GM12878 (cell line): ENCODE data around the gene BCOR. TPM values are rescaled to one million over a fixed set of nuclear protein-coding genes. Genes with fewer than 3 reads are reported as not detected.

Experiments
- ATAC-seq: fragments of 200-7000 bp; cut with Tn5 transposase; 3 replicates; pipeline ENCODE4 v1.9.1; 2020; ENCODE audit warnings: mild to moderate bottlenecking, moderate library complexity
- BruUV-seq: library from RNA; stranded (reverse); fragments of 400-500 nt; replicated peaks from 2 replicates; lab custom pipeline; 2021; lab: Mats Ljungman, UMichigan
- CTCF ChIA-PET: fragments of 300-600 bp; sonication (Branson Sonifier 250); formaldehyde crosslinking; extraction: SDS; loops from one replicate; lab custom pipeline; 2021; ENCODE audit warnings: inconsistent platforms; lab: Yijun Ruan, JAX
- POLR2A ChIA-PET: fragments of 350-600 bp; formaldehyde crosslinking; extraction: SDS; loops from one replicate; lab custom pipeline; 2021; ENCODE audit warnings: inconsistent platforms; lab: Charles Lee
- RAD21 ChIA-PET: fragments of 300-600 bp; sonication (Branson Sonifier 250); formaldehyde crosslinking; loops from one replicate; lab custom pipeline; 2023; ENCODE audit warnings: antibody characterized with exemption; ENCODE audit not compliant: unreplicated experiment; lab: Charles Lee
- SMC1A ChIA-PET: fragments of 300-600 bp; sonication (Branson Sonifier 250); formaldehyde crosslinking; loops from one replicate; lab custom pipeline; 2023; ENCODE audit not compliant: unreplicated experiment, uncharacterized antibody; lab: Charles Lee
- DNase-seq: peaks from one replicate; pipeline ENCODE4 v3.0.0-alpha.2; 2011; ENCODE audit warnings: low read depth, low spot score
- FAIRE-seq: peaks from 3 replicates; lab custom pipeline; 2011; peaks lifted over from hg19 to GRCh38; lab: Jason Lieb, UNC
- H2AFZ ChIP-seq: 2 replicates; pipeline ENCODE4 v1.6.0; 2011; ENCODE audit warnings: low read depth, low read length, control low read depth; ENCODE audit not compliant: control insufficient read depth
- H3K27ac ChIP-seq: 2 replicates; pipeline ENCODE4 v1.5.1; 2011; ENCODE audit warnings: control low read depth; ENCODE audit not compliant: control insufficient read depth, insufficient read depth
- H3K27me3 ChIP-seq, 2 experiments: replicated peaks in 1 of 2; 2 replicates each; pipeline versions ENCODE4 v1.6.0 to v1.6.1; 2011; ENCODE audit warnings: low read length in 1 of 2; ENCODE audit not compliant: control insufficient read depth in 2 of 2, insufficient read depth in 2 of 2
- H3K36me3 ChIP-seq, 2 experiments: 2 replicates each; pipeline ENCODE4 v1.5.1; 2011; ENCODE audit warnings: low read length in 1 of 2; ENCODE audit not compliant: control insufficient read depth in 2 of 2, insufficient read depth in 2 of 2
- H3K4me1 ChIP-seq: 2 replicates; pipeline ENCODE4 v1.6.1; 2011; ENCODE audit warnings: mild to moderate bottlenecking, low read length, moderate library complexity, mixed read lengths; ENCODE audit not compliant: control insufficient read depth, insufficient read depth
- H3K4me2 ChIP-seq: 2 replicates; pipeline ENCODE4 v1.6.0; 2011; ENCODE audit warnings: control low read depth; ENCODE audit not compliant: control insufficient read depth, insufficient read depth
- H3K4me3 ChIP-seq: fragments of 200-600 bp; sonication (generic); 2 replicates; pipeline ENCODE4 v1.5.1; 2016
- H3K79me2 ChIP-seq: 2 replicates; pipeline ENCODE4 v1.6.0; 2011; ENCODE audit warnings: low read length; ENCODE audit not compliant: control insufficient read depth, insufficient read depth
- H3K9ac ChIP-seq: 2 replicates; pipeline ENCODE4 v1.8.0; 2011; ENCODE audit warnings: low read length, control low read depth, mixed read lengths; ENCODE audit not compliant: control insufficient read depth, insufficient read depth
- H3K9me3 ChIP-seq: replicated peaks from 3 replicates; pipeline ENCODE4 v1.5.1; 2011; ENCODE audit warnings: mild to moderate bottlenecking, low read length; ENCODE audit not compliant: control insufficient read depth, insufficient read depth
- H4K20me1 ChIP-seq: 2 replicates; pipeline ENCODE4 v1.6.0; 2011; ENCODE audit not compliant: control insufficient read depth, insufficient read depth
- ATF2 ChIP-seq: IDR thresholded peaks from 2 replicates; pipeline ENCODE4 v1.6.1; 2012; ENCODE audit warnings: low read length, inconsistent platforms
- CREB1 ChIP-seq: IDR thresholded peaks from 2 replicates; pipeline ENCODE4 v1.6.1; 2012; ENCODE audit warnings: low read depth, mild to moderate bottlenecking, inconsistent platforms
- E2F4 ChIP-seq: IDR thresholded peaks from 2 replicates; pipeline ENCODE4 v1.6.1; 2012; ENCODE audit warnings: low read depth, low read length, improper control_type of control experiment
- FOXK2 ChIP-seq: fragments of 450-650 bp; IDR thresholded peaks from 2 replicates; pipeline ENCODE4 v1.6.1; 2017; ENCODE audit warnings: mild to moderate bottlenecking, moderate library complexity
- HDAC6 ChIP-seq: fragments of 200-600 bp; sonication (generic); IDR thresholded peaks from one replicate; pipeline ENCODE4 v1.8.0; 2017; ENCODE audit warnings: antibody characterized with exemption; ENCODE audit not compliant: unreplicated experiment
- MTA3 ChIP-seq: IDR thresholded peaks from 2 replicates; pipeline ENCODE4 v1.6.1; 2012; ENCODE audit warnings: low read length, inconsistent platforms, borderline replicate concordance
- MYB ChIP-seq: fragments of 150-350 bp; IDR thresholded peaks from 2 replicates; pipeline ENCODE4 v1.6.1; 2014; ENCODE audit warnings: mild to moderate bottlenecking, low read depth, low read length, borderline replicate concordance
- NBN ChIP-seq: fragments of 450-650 bp; IDR thresholded peaks from 2 replicates; pipeline ENCODE4 v1.6.1; 2016
- NFIC ChIP-seq: IDR thresholded peaks from 2 replicates; pipeline ENCODE4 v1.6.1; 2012; ENCODE audit warnings: low read depth, mild to moderate bottlenecking, inconsistent platforms, low read length, moderate library complexity
- NRF1 ChIP-seq: conservative IDR thresholded peaks from 2 replicates; pipeline ENCODE4 v1.6.1; 2011; ENCODE audit warnings: mild to moderate bottlenecking, low read depth, low read length, improper control_type of control experiment
- PML ChIP-seq: IDR thresholded peaks from 2 replicates; pipeline ENCODE4 v1.6.1; 2012; ENCODE audit warnings: low read length, inconsistent platforms
- POLR2AphosphoS2 ChIP-seq: IDR thresholded peaks from 2 replicates; pipeline ENCODE4 v1.6.1; 2011; ENCODE audit warnings: low read depth, mild to moderate bottlenecking, low read length, improper control_type of control experiment, moderate library complexity
- RBBP5 ChIP-seq: fragments of 200-600 bp; sonication (generic); conservative IDR thresholded peaks from 2 replicates; pipeline ENCODE4 v1.6.1; 2016
- SP1 ChIP-seq: IDR thresholded peaks from one replicate; pipeline ENCODE4 v1.6.1; 2011; ENCODE audit warnings: low read depth, low read length
- TAF1 ChIP-seq: IDR thresholded peaks from 2 replicates; pipeline ENCODE4 v1.6.1; 2011; ENCODE audit warnings: mild to moderate bottlenecking, low read depth, low read length, borderline replicate concordance
- USF2 ChIP-seq: IDR thresholded peaks from 2 replicates; pipeline ENCODE4 v1.6.1; 2011; ENCODE audit warnings: low read depth, low read length, improper control_type of control experiment, borderline replicate concordance
- WRNIP1 ChIP-seq: IDR thresholded peaks from 2 replicates; pipeline ENCODE4 v1.6.1; 2011; ENCODE audit warnings: low read depth, low read length, improper control_type of control experiment, borderline replicate concordance
- YBX1 ChIP-seq: fragments of 450-650 bp; IDR thresholded peaks from 2 replicates; pipeline ENCODE4 v1.6.1; 2016; ENCODE audit warnings: antibody characterized with exemption
- ZNF687 ChIP-seq: fragments of 450-650 bp; IDR thresholded peaks from 2 replicates; pipeline ENCODE4 v1.6.1; 2017; ENCODE audit warnings: mild to moderate bottlenecking, moderate library complexity
- ZSCAN29 ChIP-seq: fragments of 450-650 bp; IDR thresholded peaks from 2 replicates; pipeline ENCODE4 v1.6.1; 2017; ENCODE audit warnings: mild to moderate bottlenecking, moderate library complexity
- WGBS: methylation state at CpG from one replicate; pipeline ENCODE4 v1.1.6; 2016; ENCODE audit warnings: low lambda C conversion rate; ENCODE audit not compliant: insufficient replicate concordance, insufficient coverage; ENCODE audit errors: missing lambda C conversion rate; 5-methylcytosine and 5-hydroxymethylcytosine counted together
- in situ Hi-C: fragments of 300-500 bp; cut with MboI; formaldehyde crosslinking; loops from 9 replicates; pipeline ENCODE4 v1.14.3; 2018; ENCODE audit warnings: mixed read lengths
- intact Hi-C: fragments of 100-400 bp; cut with micrococcal nuclease; formaldehyde crosslinking; loops from one replicate; pipeline ENCODE4 v1.14.2; 2022; ENCODE audit not compliant: unreplicated experiment
- polyA plus RNA-seq, 11 experiments: library from polyadenylated mRNA; depleted of rRNA in 4 of 11; unstranded in 6 of 11; stranded (reverse) in 5 of 11; fragments of >200 nt; fragmentation: Nextera tagmentation in 4 of 11; fragmentation: Illumina TruSeq in 1 of 11; extraction: Ambion mirVana in 4 of 11; extraction: Trizol in 1 of 11; gene quantifications; 1 replicate in 1 of 11; 2 replicates in 10 of 11; pipeline versions ENCODE4 v1.2.1 to v1.2.3, GENCODE V29; 2011 to 2016; ENCODE audit warnings: inconsistent platforms in 2 of 11, missing spikeins in 2 of 11, low read depth in 1 of 11
- total RNA-seq, 4 experiments: library from RNA; depleted of rRNA in 3 of 4; stranded (reverse); fragments of >200 nt in 3 of 4; fragmentation: Illumina TruSeq in 1 of 4; extraction: Trizol in 1 of 4; gene quantifications; 2 replicates each; pipeline versions ENCODE4 v1.2.1 to v1.2.3, GENCODE V29; 2013 to 2021

Gene BCOR
- total and polyA plus RNA-seq, 10 of the 15 experiments (the other 5 are each of a cell fraction or from before 2014, with no cell fraction given), result 5.1 to 16.4 (median 10.1) TPM

- intact Hi-C loops (no loop called here), in situ Hi-C loops (no loop called here)
- Histone ChIP-seq H4K20me1 (no peaks in the 10 kb centered on the region), H3K9me3 (no peaks in the 10 kb centered on the region; the same call in 1 of the 3 replicates), H3K79me2 (no peaks in the 10 kb centered on the region), H3K36me3 (no peaks in the 10 kb centered on the region), H3K4me2 (no peak overlapping the region), H3K4me3 (no peak overlapping the region), H3K27me3 (no peaks in the 10 kb centered on the region; a peak in 1 of 4 replicates), H2AFZ (no peak overlapping the region), H3K4me1 (no peaks in the 10 kb centered on the region), H3K9ac (no peak overlapping the region), H3K27ac (no peak overlapping the region)
- ChIA-PET RAD21 (no interaction called here), POLR2A (no interaction called here), SMC1A (no interaction called here), CTCF (no interaction called here)
- no peak for ATAC-seq
- no peak for TF ChIP-seq NFIC
- TF ChIP-seq USF2, result no peak
- TF ChIP-seq PML, result no peak
- TF ChIP-seq YBX1, result no peak
- TF ChIP-seq NBN, result no peak
- TF ChIP-seq ATF2, result no peak
- TF ChIP-seq ZNF687, result no peak
- no peak for TF ChIP-seq CREB1
- TF ChIP-seq SP1, result no peak
- TF ChIP-seq NRF1, result no peak
- TF ChIP-seq MYB, result no peak
- TF ChIP-seq TAF1, result no peak
- TF ChIP-seq HDAC6, result no peak
- no peak for TF ChIP-seq POLR2AphosphoS2
- TF ChIP-seq WRNIP1, result no peak
- no peak for TF ChIP-seq FOXK2
- TF ChIP-seq RBBP5, result no peak
- TF ChIP-seq ZSCAN29, result no peak
- no peak for TF ChIP-seq E2F4
- TF ChIP-seq MTA3, result no peak
- DNase-seq, result no peak
- BruUV-seq, result no TSS peak
- 66% methylated on average over 6 of the region's 6 CpGs for WGBS
- no peak for FAIRE-seq
Measured at GRCh38 chrX:40130207-40130606, 32.4 kb upstream of the BCOR start.
